OCI-LY7 (cell line): ENCODE measurements around the gene ETFBKMT. TPM values are rescaled to one million over a fixed set of nuclear protein-coding genes. Genes with fewer than 3 reads are reported as not detected.

Experiments
- BruUV-seq: library from RNA; stranded (reverse); fragments of 400-500 nt; replicated peaks from 2 replicates; lab custom pipeline; 2021; lab: Mats Ljungman, UMichigan
- CTCF ChIA-PET: fragments of 300-600 bp; sonication (Branson Sonifier 250); formaldehyde crosslinking; loops from one replicate; lab custom pipeline; 2022; ENCODE audit warnings: antibody characterized with exemption; ENCODE audit not compliant: unreplicated experiment; lab: Charles Lee
- POLR2A ChIA-PET: fragments of 300-600 bp; sonication (Branson Sonifier 250); formaldehyde crosslinking; loops from one replicate; lab custom pipeline; 2022; ENCODE audit warnings: antibody characterized with exemption; lab: Charles Lee
- DNase-seq: peaks from one replicate; pipeline ENCODE4 v3.0.0-alpha.2; 2015; ENCODE audit warnings: low spot score
- H2AFZ ChIP-seq: fragments of 200-600 bp; sonication (generic), shearing (Covaris generic); 2 replicates; pipeline ENCODE4 v1.6.1; 2014; ENCODE audit warnings: mild to moderate bottlenecking, antibody characterized with exemption, low read length, moderate library complexity
- H3K27ac ChIP-seq: fragments of 200-600 bp; sonication (generic); 2 replicates; pipeline ENCODE4 v1.5.1; 2014; ENCODE audit warnings: mixed run types, low read depth, mild to moderate bottlenecking, moderate library complexity, low read length, inconsistent platforms; ENCODE audit not compliant: poor library complexity, severe bottlenecking
- H3K36me3 ChIP-seq: fragments of 200-600 bp; sonication (generic); 2 replicates; pipeline ENCODE4 v1.6.1; 2014; ENCODE audit warnings: mild to moderate bottlenecking, antibody characterized with exemption, low read length, moderate library complexity, mixed read lengths; ENCODE audit not compliant: insufficient read depth
- H3K4me1 ChIP-seq: fragments of 200-600 bp; sonication (generic); 2 replicates; pipeline ENCODE4 v1.5.1; 2014; ENCODE audit warnings: mild to moderate bottlenecking, low read length; ENCODE audit not compliant: insufficient read depth, poor library complexity, severe bottlenecking
- H3K4me2 ChIP-seq: fragments of 200-600 bp; sonication (generic); 2 replicates; pipeline ENCODE4 v1.6.1; 2014; ENCODE audit warnings: mild to moderate bottlenecking, low read length
- H3K4me3 ChIP-seq: fragments of 200-600 bp; sonication (generic); 2 replicates; pipeline ENCODE4 v1.5.1; 2014; ENCODE audit warnings: mild to moderate bottlenecking, low read depth, low read length; ENCODE audit not compliant: poor library complexity, severe bottlenecking
- H3K79me2 ChIP-seq: fragments of 200-600 bp; sonication (generic); 2 replicates; pipeline ENCODE4 v1.6.1; 2016; ENCODE audit warnings: low read depth, mild to moderate bottlenecking, low read length, moderate library complexity, mixed read lengths; ENCODE audit not compliant: insufficient read depth
- H3K9me2 ChIP-seq: fragments of 200-600 bp; sonication (generic); 2 replicates; pipeline ENCODE4 v1.6.1; 2016; ENCODE audit warnings: mild to moderate bottlenecking, low read length, mixed read lengths; ENCODE audit not compliant: insufficient read depth
- H3K9me3 ChIP-seq: fragments of 200-600 bp; sonication (generic); 2 replicates; pipeline ENCODE4 v1.6.1; 2014; ENCODE audit warnings: mild to moderate bottlenecking, mixed run types, low read length, mixed read lengths
- H4K20me1 ChIP-seq: fragments of 200-600 bp; sonication (generic); 2 replicates; pipeline ENCODE4 v1.6.1; 2014; ENCODE audit warnings: mild to moderate bottlenecking, antibody characterized with exemption, low read length, moderate library complexity, mixed read lengths; ENCODE audit not compliant: insufficient read depth
- EZH2phosphoT487 ChIP-seq: fragments of 200-600 bp; sonication (generic); IDR thresholded peaks from 2 replicates; pipeline ENCODE4 v1.6.1; 2018; ENCODE audit warnings: low read depth, borderline replicate concordance, mild to moderate bottlenecking, mixed run types, antibody characterized with exemption, low read length, moderate library complexity, mixed read lengths
- intact Hi-C: fragments of 100-400 bp; cut with micrococcal nuclease; formaldehyde crosslinking; loops from one replicate; pipeline ENCODE4 v1.10.0; 2022; ENCODE audit not compliant: unreplicated experiment
- total RNA-seq, 2 experiments: library from RNA; depleted of rRNA in 1 of 2; stranded (reverse); fragments of >200 nt in 1 of 2; shearing (Covaris generic) in 1 of 2; gene quantifications; 2 replicates each; pipeline ENCODE4 v1.2.3, GENCODE V29; 2014 to 2022
- TF ChIP-seq, protein P1 (sequence below): fragments of 200-600 bp; sonication (generic); conservative IDR thresholded peaks from 2 replicates; pipeline ENCODE4 v1.5.1; 2014; ENCODE audit warnings: mild to moderate bottlenecking, antibody characterized with exemption, low read length, moderate library complexity, mixed read lengths

Gene ETFBKMT
- total RNA-seq, 2 experiments from 2014 or later, result 0.92 to 2.8 TPM

DNA sequence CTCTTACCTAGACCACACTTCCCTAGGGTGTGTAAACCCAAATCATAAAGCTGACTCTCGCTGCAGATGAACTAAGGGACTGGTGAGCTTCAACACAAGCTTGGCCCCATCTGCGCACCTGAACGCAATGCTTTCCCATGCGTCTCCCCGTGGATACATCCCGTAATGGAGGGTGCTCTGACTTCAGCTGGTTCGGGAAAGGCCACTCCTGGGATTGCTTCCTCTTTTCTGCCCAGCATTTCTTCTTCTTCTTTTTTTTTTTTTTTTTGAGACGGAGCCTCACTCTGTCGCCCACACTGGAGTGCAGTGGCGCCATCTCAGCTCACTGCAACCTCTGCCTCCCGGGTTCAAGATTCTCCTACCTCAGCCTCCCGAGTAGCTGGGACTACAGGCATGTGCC lies 27.7 kb upstream of the ETFBKMT start:
- TF ChIP-seq, protein P1, sequence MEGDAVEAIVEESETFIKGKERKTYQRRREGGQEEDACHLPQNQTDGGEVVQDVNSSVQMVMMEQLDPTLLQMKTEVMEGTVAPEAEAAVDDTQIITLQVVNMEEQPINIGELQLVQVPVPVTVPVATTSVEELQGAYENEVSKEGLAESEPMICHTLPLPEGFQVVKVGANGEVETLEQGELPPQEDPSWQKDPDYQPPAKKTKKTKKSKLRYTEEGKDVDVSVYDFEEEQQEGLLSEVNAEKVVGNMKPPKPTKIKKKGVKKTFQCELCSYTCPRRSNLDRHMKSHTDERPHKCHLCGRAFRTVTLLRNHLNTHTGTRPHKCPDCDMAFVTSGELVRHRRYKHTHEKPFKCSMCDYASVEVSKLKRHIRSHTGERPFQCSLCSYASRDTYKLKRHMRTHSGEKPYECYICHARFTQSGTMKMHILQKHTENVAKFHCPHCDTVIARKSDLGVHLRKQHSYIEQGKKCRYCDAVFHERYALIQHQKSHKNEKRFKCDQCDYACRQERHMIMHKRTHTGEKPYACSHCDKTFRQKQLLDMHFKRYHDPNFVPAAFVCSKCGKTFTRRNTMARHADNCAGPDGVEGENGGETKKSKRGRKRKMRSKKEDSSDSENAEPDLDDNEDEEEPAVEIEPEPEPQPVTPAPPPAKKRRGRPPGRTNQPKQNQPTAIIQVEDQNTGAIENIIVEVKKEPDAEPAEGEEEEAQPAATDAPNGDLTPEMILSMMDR, result no peak
- TF ChIP-seq EZH2phosphoT487, result no peak
- ChIA-PET POLR2A (interaction anchor here (0.6 to 1.2 kb wide), 6 partner anchors 11 to 694 kb away, joined by 3 to 6 read pairs (median 3); no protein-coding TSS in a partner anchor), CTCF (no interaction called here)
- Histone ChIP-seq H3K36me3 (no peaks in the 10 kb centered on the region), H3K4me2 (no peak overlapping the region), H4K20me1 (no peaks in the 10 kb centered on the region), H3K4me1 (peaks cover 45% of the 10 kb centered on the region), H3K4me3 (no peak overlapping the region), H2AFZ (peak overlapping the region; percentile 65; the same call in 1 of the 2 replicates), H3K27ac (no peak overlapping the region), H3K9me3 (no peaks in the 10 kb centered on the region), H3K9me2 (no peaks in the 10 kb centered on the region), H3K79me2 (no peaks in the 10 kb centered on the region)
- no TSS peak for BruUV-seq
- no peak for DNase-seq
- intact Hi-C loops, result no loop called here

DNA sequence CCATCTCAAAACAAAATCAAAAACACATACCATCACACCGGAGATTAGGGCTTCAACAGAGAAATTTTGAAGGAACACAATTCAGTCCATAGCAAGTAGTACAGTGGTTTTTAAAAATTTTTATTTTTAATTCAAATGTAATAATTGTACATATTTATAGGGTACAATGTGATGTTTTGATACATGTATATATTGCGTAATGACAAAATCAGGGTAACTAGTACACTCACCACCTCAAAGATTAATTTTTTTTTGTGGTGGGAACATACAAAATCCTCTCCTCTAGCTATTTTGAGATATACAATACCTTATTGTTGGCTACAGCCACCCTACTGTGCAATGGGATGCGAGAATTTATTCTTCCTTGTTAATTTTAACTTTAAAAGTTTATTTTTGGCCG lies 26.0 kb upstream of the ETFBKMT start:
- Histone ChIP-seq H2AFZ (no peak overlapping the region), H3K4me1 (peaks cover 56% of the 10 kb centered on the region), H3K79me2 (no peaks in the 10 kb centered on the region), H3K4me3 (no peak overlapping the region), H4K20me1 (no peaks in the 10 kb centered on the region), H3K36me3 (no peaks in the 10 kb centered on the region), H3K9me2 (no peaks in the 10 kb centered on the region), H3K27ac (no peak overlapping the region), H3K4me2 (no peak overlapping the region), H3K9me3 (no peaks in the 10 kb centered on the region)
- no TSS peak for BruUV-seq
- POLR2A ChIA-PET, result interaction anchor here (0.6 to 1.3 kb wide), 3 partner anchors 12 to 29 kb away, joined by 3 to 7 read pairs (median 3); no protein-coding TSS in a partner anchor
- DNase-seq, result no peak
- intact Hi-C loops, result no loop called here
- CTCF ChIA-PET, result no interaction called here
- no peak for TF ChIP-seq EZH2phosphoT487
- TF ChIP-seq, protein P1, result no peak

DNA sequence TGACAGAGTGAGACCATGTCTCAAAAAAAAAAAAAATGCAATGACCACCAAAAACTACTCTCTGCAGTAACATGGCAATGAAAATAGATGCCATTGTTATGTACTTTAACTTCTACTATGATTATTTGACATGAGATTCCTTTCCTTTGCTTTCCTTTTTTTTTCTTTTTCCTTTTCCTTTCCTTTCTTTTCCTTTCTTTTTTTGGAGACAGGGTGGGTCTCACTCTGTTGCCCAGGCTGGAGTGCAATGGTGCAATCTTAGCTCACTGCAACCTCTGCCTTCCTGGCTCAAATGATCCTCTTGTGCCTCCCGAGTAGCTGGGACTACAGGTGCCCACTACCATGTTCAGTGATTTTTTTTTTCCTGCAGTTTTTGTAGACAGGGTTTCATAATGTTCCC lies 24.9 kb upstream of the ETFBKMT start:
- Histone ChIP-seq H3K4me3 (no peak overlapping the region), H3K36me3 (no peaks in the 10 kb centered on the region), H4K20me1 (no peaks in the 10 kb centered on the region), H3K79me2 (no peaks in the 10 kb centered on the region), H3K9me2 (no peaks in the 10 kb centered on the region), H3K27ac (no peak overlapping the region), H3K9me3 (no peaks in the 10 kb centered on the region), H3K4me2 (no peak overlapping the region), H3K4me1 (peaks cover 54% of the 10 kb centered on the region), H2AFZ (0 out of 2 replicates have a peak overlapping the region, but pooled peaks have one; percentile 26)
- POLR2A ChIA-PET, result interaction anchor here (0.6 to 1.3 kb wide), 4 partner anchors 17 to 989 kb away, joined by 3 to 5 read pairs (median 3); no protein-coding TSS in a partner anchor
- CTCF ChIA-PET, result no interaction called here
- no peak for TF ChIP-seq EZH2phosphoT487
- TF ChIP-seq, protein P1, result no peak
- no TSS peak for BruUV-seq
- intact Hi-C loops, result loop anchor here (5.0 kb wide), 5 partner anchors 87 to 382 kb away; no protein-coding TSS in a partner anchor
- no peak for DNase-seq
